Measurements from ENCODE around the gene USP15.

USP15 gene

DNA sequence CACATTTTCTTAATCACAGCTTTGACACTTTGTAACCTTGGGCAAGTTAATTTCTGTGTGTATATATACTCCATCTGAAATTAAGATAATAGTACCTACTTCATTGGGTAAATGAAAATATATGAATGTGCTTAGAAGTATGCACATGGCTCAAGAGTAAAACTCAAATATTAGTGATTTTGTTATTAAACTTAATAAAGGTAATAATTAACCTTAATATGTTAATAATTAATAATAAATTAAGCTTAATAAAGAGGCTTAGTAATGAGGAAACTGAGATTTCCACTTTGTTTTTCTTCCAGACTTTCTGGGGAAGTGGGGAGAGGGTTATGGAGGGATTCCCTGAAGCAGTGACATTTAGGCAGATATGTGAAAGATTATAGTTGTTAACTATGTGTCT is 19.8 kb downstream of the USP15 start (continued):
- TF ChIP-seq ZNF561 (tag by site-specific recombination; IDR thresholded peaks at IDR 0.05; ENCODE audit: borderline replicate concordance) = no peak
- TF ChIP-seq MYNN (tag by site-specific recombination; IDR thresholded peaks at IDR 0.05; ENCODE audit: borderline replicate concordance) = no peak
- TF ChIP-seq ZNF544 (tag by site-specific recombination; IDR thresholded peaks at IDR 0.05) = no peak
- TF ChIP-seq OVOL3 (tag by site-specific recombination; IDR thresholded peaks at IDR 0.05) = no peak
- TF ChIP-seq, protein P1, sequence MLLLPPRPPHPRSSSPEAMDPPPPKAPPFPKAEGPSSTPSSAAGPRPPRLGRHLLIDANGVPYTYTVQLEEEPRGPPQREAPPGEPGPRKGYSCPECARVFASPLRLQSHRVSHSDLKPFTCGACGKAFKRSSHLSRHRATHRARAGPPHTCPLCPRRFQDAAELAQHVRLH (tag by site-specific recombination; IDR thresholded peaks at IDR 0.05) = no peak
- TF ChIP-seq GLIS2 (tag by site-specific recombination; IDR thresholded peaks at IDR 0.05) = no peak

DNA sequence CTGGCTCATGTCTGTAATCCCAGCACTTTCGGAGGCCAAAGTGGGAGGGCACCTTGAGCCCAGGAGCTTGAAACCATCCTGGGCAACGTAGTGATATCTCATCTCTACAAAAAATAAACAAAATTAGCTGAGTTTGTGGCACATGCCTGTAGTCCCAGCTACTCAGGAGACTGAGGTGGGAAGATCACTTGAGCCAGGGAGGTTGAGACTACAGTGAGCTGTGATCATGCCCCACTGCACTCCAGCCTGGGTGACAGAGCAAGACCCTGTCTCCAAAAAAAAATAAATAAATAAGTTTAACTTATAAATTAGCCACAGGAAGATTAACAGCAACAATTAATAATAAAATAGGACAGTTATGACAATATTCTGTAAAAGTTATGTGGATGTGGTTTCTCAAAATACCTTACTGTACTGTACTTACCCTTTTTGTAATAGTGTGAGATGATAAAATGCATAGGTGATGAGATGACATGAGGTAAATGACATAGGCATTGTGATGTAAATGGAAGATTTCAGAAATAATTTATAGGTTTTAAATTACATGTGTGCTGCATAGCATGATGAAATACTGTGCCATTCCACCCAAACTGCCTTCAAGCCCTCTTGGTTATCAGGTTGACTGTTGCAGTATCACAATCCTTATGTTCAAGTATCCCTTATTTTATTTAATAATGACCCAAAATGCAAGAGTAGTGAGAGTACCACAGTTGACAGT is 22.0 kb downstream of the USP15 start:
- CTCF ChIA-PET = interaction anchor here (0.6 to 0.7 kb wide), 3 partner anchors 9 to 787 kb away, joined by 3 read pairs; no protein-coding TSS in a partner anchor
- Histone ChIP-seq H3K36me3 (ENCODE audit: control insufficient read depth in 2 of 2, insufficient read depth in 1 of 2, low read length in 2 of 2) (no peaks in the 10 kb centered on the region), H3K4me1 (ENCODE audit: control insufficient read depth, insufficient read depth, low read length) (no peaks in the 10 kb centered on the region; the same call in 1 of the 2 replicates), H3K27ac (ENCODE audit: extremely low read depth, low read depth, low read length) (no peak overlapping the region), H3K9me3 (ENCODE audit: control insufficient read depth, insufficient read depth, low read depth, low read length) (no peaks in the 10 kb centered on the region), H3K4me3 (ENCODE audit: low read depth, low read length) (no peak overlapping the region)
- POLR2A ChIA-PET = no interaction called here
- TF ChIP-seq ZBTB48 (tag by site-specific recombination; IDR thresholded peaks at IDR 0.05) = no peak
- TF ChIP-seq, protein P2, sequence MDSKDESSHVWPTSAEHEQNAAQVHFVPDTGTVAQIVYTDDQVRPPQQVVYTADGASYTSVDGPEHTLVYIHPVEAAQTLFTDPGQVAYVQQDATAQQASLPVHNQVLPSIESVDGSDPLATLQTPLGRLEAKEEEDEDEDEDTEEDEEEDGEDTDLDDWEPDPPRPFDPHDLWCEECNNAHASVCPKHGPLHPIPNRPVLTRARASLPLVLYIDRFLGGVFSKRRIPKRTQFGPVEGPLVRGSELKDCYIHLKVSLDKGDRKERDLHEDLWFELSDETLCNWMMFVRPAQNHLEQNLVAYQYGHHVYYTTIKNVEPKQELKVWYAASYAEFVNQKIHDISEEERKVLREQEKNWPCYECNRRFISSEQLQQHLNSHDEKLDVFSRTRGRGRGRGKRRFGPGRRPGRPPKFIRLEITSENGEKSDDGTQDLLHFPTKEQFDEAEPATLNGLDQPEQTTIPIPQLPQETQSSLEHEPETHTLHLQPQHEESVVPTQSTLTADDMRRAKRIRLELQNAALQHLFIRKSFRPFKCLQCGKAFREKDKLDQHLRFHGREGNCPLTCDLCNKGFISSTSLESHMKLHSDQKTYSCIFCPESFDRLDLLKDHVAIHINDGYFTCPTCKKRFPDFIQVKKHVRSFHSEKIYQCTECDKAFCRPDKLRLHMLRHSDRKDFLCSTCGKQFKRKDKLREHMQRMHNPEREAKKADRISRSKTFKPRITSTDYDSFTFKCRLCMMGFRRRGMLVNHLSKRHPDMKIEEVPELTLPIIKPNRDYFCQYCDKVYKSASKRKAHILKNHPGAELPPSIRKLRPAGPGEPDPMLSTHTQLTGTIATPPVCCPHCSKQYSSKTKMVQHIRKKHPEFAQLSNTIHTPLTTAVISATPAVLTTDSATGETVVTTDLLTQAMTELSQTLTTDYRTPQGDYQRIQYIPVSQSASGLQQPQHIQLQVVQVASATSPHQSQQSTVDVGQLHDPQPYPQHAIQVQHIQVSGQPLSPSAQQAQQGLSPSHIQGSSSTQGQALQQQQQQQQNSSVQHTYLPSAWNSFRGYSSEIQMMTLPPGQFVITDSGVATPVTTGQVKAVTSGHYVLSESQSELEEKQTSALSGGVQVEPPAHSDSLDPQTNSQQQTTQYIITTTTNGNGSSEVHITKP (tag by site-specific recombination; IDR thresholded peaks at IDR 0.05) = 0 out of 2 replicates have a peak, but pooled peaks have one; percentile 13
- TF ChIP-seq SP7 (tag by site-specific recombination; IDR thresholded peaks at IDR 0.05) = peak; percentile 72
- TF ChIP-seq, protein P3, sequence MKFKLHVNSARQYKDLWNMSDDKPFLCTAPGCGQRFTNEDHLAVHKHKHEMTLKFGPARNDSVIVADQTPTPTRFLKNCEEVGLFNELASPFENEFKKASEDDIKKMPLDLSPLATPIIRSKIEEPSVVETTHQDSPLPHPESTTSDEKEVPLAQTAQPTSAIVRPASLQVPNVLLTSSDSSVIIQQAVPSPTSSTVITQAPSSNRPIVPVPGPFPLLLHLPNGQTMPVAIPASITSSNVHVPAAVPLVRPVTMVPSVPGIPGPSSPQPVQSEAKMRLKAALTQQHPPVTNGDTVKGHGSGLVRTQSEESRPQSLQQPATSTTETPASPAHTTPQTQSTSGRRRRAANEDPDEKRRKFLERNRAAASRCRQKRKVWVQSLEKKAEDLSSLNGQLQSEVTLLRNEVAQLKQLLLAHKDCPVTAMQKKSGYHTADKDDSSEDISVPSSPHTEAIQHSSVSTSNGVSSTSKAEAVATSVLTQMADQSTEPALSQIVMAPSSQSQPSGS (tag by site-specific recombination; IDR thresholded peaks at IDR 0.05; ENCODE audit: low read depth) = no peak
- TF ChIP-seq TCF7L2 (IDR thresholded peaks at IDR 0.05; ENCODE audit: borderline replicate concordance, low read depth, low read length) = no peak
- TF ChIP-seq ZNF76 (tag by site-specific recombination; IDR thresholded peaks at IDR 0.05; ENCODE audit: borderline replicate concordance, low read depth) = no peak

DNA sequence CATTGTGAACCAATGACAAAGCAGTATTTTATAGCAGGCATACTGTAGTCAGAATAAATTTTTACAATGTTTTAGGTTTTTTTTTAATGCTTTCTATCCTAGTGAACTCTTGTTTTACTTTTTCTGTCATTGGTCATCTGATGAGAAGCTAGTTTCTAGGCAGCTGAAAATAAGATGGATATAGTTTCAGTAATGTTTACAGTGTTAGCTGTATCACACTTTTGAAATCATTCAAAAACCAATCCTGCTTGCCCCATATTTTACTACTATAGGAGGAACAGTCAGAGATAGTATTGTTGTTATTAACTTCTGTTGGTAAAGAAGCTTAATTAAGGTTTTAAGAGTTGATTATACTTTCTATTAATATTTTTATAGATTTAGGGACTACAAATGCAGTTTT is 24.5 kb downstream of the USP15 start:
- Histone ChIP-seq H3K4me1 (ENCODE audit: control insufficient read depth, insufficient read depth, low read length) (no peaks in the 10 kb centered on the region; the same call in 1 of the 2 replicates), H3K4me3 (ENCODE audit: low read depth, low read length) (no peak overlapping the region), H3K36me3 (ENCODE audit: control insufficient read depth in 2 of 2, insufficient read depth in 1 of 2, low read length in 2 of 2) (no peaks in the 10 kb centered on the region), H3K27ac (ENCODE audit: extremely low read depth, low read depth, low read length) (no peak overlapping the region), H3K9me3 (ENCODE audit: control insufficient read depth, insufficient read depth, low read depth, low read length) (no peaks in the 10 kb centered on the region)
- CTCF ChIA-PET = interaction anchor here (0.6 to 0.8 kb wide), 2 partner anchors 25 to 57 kb away, joined by 3 to 4 read pairs; no protein-coding TSS in a partner anchor
- POLR2A ChIA-PET = no interaction called here
- TF ChIP-seq ZNF175 (tag by site-specific recombination; IDR thresholded peaks at IDR 0.05) = no peak
- no peak for TF ChIP-seq ZNF621 (tag by site-specific recombination; IDR thresholded peaks at IDR 0.05)
- TF ChIP-seq ZNF785 (tag by site-specific recombination; IDR thresholded peaks at IDR 0.05) = no peak
- no peak for TF ChIP-seq ZNF654 (tag by site-specific recombination; IDR thresholded peaks at IDR 0.05; ENCODE audit: low read depth)
- no peak for TF ChIP-seq ZNF174 (tag by site-specific recombination; IDR thresholded peaks at IDR 0.05)
- no peak for TF ChIP-seq ZNF324 (tag by site-specific recombination; IDR thresholded peaks at IDR 0.05)
- TF ChIP-seq ZNF354C (tag by site-specific recombination; IDR thresholded peaks at IDR 0.05; ENCODE audit: borderline replicate concordance, low read depth) = no peak
- TF ChIP-seq ZNF416 (tag by site-specific recombination; IDR thresholded peaks at IDR 0.05) = no peak
- no peak for TF ChIP-seq ZNF23 (tag by site-specific recombination; IDR thresholded peaks at IDR 0.05; ENCODE audit: borderline replicate concordance)
- TF ChIP-seq, protein P4, sequence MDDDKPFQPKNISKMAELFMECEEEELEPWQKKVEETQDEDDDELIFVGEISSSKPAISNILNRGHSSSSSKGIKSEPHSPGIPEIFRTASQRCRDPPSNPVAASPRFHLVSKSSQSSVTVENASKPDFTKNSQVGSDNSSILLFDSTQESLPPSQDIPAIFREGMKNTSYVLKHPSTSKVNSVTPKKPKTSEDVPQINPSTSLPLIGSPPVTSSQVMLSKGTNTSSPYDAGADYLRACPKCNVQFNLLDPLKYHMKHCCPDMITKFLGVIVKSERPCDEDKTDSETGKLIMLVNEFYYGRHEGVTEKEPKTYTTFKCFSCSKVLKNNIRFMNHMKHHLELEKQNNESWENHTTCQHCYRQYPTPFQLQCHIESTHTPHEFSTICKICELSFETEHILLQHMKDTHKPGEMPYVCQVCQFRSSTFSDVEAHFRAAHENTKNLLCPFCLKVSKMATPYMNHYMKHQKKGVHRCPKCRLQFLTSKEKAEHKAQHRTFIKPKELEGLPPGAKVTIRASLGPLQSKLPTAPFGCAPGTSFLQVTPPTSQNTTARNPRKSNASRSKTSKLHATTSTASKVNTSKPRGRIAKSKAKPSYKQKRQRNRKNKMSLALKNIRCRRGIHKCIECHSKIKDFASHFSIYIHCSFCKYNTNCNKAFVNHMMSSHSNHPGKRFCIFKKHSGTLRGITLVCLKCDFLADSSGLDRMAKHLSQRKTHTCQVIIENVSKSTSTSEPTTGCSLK (tag by site-specific recombination; IDR thresholded peaks at IDR 0.05) = no peak
- no peak for TF ChIP-seq ZNF19 (tag by site-specific recombination; IDR thresholded peaks at IDR 0.05; ENCODE audit: low read depth)
- no peak for TF ChIP-seq HOXC10 (CRISPR knock-in tag; IDR thresholded peaks at IDR 0.05)
- no peak for TF ChIP-seq ZNF521 (tag by site-specific recombination; IDR thresholded peaks at IDR 0.05)
- no peak for TF ChIP-seq OSR2 (tag by site-specific recombination; IDR thresholded peaks at IDR 0.05)
- TF ChIP-seq ZNF677 (tag by site-specific recombination; IDR thresholded peaks at IDR 0.05) = no peak
